ENCODE measurements around the gene ZFP1. TPM values are rescaled to one million over a fixed set of nuclear protein-coding genes. Genes with fewer than 3 reads are reported as not detected.

The ZFP1 gene
- total RNA-seq, 4 donors from 2014 or later, result 4.8 to 8.7 (median 6.5) TPM

DNA sequence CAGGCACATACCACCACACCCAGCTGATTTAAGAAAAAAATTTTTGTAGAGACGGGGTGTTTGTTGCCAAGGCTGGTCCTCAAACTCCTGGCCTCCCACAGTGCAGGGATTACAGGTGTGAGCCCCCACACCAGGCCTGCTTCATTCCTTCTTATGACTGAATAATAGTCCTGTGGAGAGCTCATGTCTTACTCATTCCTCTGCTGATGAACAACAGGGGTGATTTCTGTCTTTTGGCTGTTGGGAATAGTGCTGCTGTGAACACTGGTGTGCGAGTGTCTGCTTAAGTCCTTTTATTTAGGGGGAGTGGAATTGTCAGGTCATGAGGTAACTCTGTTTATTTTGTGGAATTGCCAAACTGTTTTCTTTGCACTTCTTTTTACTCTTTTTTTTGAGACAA is 67.8 kb downstream of the ZFP1 start:
- no peak for DNase-seq (ENCODE audit: low spot score in 2 of 2)
- no peak overlapping the region for H3K4me3 ChIP-seq (ENCODE audit: low read depth, poor library complexity, severe bottlenecking)
- WGBS, 2 donors, result 84 to 92% methylated on average over 2 of the region's 2 CpGs
- TF ChIP-seq POLR2A (IDR thresholded peaks at IDR 0.05), result no peak
- TF ChIP-seq, protein P1, sequence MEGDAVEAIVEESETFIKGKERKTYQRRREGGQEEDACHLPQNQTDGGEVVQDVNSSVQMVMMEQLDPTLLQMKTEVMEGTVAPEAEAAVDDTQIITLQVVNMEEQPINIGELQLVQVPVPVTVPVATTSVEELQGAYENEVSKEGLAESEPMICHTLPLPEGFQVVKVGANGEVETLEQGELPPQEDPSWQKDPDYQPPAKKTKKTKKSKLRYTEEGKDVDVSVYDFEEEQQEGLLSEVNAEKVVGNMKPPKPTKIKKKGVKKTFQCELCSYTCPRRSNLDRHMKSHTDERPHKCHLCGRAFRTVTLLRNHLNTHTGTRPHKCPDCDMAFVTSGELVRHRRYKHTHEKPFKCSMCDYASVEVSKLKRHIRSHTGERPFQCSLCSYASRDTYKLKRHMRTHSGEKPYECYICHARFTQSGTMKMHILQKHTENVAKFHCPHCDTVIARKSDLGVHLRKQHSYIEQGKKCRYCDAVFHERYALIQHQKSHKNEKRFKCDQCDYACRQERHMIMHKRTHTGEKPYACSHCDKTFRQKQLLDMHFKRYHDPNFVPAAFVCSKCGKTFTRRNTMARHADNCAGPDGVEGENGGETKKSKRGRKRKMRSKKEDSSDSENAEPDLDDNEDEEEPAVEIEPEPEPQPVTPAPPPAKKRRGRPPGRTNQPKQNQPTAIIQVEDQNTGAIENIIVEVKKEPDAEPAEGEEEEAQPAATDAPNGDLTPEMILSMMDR (IDR thresholded peaks at IDR 0.05), result no peak
- intact Hi-C loops (cut with DNase I; ENCODE audit: low total_unique reads), result no loop called here

DNA sequence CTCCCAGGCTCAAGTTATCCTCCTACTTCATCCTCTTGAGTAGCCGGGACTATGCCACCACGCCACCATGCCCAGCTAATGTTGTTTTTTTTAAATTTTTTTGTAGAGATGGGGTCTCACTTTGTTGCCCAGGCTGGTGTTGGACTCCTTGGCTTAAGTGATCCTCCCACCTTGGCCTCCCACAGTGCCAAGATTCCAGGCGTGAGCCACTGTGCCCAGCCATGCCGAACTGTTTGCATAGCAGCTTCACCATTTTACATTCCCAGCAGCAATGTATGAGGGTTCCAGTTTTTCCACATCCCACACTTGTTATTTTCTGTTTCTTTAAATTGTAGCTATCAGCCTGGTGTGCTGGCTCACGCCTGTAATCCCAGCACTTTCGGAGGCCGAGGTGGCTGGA is 68.3 kb downstream of the ZFP1 start:
- no peak for DNase-seq (ENCODE audit: low spot score in 2 of 2)
- TF ChIP-seq, protein P1 (IDR thresholded peaks at IDR 0.05), result no peak
- no peak for TF ChIP-seq POLR2A (IDR thresholded peaks at IDR 0.05)
- intact Hi-C loops (cut with DNase I; ENCODE audit: low total_unique reads), result no loop called here
- 80 to 87% methylated on average over 7 of the region's 7 CpGs for WGBS, 2 donors
- H3K4me3 ChIP-seq (ENCODE audit: low read depth, poor library complexity, severe bottlenecking), result no peak overlapping the region

DNA sequence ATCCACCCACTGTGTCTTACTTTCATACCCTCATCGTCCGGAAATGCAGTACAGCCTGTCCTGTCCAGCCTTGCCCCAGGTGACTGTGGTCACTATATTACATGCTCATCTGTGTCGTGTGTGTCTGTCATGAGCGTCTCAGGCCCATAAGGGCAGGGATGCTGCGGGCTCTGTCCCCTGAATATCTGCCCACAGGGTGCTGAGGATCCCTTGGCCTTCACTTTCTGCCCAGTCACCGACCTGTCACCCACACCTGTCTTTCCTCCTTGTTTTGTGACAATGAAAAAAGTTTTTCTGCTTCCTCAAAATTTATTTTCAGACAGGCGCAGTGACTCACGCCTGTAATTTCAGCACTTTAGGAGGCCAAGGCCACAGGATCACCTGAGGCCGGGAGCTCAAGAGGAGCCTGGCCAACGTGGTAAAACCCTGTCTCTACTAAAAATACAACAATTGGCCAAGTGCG is 69.1 kb downstream of the ZFP1 start:
- WGBS, 2 donors, result 89 to 92% methylated on average over 11 of the region's 11 CpGs
- intact Hi-C loops (cut with DNase I; ENCODE audit: low total_unique reads), result no loop called here
- H3K4me3 ChIP-seq (ENCODE audit: low read depth, poor library complexity, severe bottlenecking), result no peak overlapping the region
- no peak for DNase-seq (ENCODE audit: low spot score in 2 of 2)
- no peak for TF ChIP-seq POLR2A (IDR thresholded peaks at IDR 0.05)
- TF ChIP-seq, protein P1 (IDR thresholded peaks at IDR 0.05), result no peak

DNA sequence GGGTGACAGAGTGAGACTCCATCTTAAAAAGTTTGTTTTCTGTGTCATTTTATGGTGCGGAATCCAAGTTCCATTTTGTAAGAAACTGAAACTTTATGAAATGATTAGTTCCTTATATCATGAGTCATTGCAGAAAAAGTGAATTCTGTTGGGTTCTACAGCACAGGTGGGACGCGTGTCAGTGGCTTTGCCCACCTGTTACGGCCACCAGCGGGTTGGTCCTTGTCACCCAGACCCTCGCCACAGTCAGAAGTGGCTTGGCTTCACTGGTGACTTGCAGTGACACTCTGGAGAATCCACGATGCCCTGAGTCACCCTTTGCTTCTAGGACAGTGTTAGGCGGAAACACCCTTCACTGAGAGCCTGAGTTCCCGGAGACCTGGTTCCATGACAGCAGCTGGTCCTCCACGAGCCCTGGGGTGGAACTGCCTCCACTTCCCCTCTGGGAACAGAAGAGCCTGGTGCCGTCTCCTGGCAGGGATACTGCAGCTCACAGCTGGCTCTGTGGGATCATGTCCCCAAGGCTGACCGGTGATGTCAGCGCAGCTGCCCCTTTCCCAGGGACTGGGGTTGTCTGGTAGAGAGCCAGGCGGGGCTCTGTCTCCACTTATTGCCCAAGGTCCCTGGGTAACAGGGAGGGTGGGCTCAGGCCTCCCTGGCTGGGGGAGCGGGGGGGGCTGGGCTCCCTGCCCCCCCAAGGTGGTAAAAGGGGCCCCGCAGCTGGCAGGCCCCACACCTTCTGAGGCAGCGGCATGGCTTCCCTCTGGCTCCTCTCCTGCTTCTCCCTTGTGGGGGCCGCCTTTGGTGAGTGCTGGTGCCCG is 70.1 kb downstream of the ZFP1 start, which contains the start of gene CTRB1:
CTRB1 (plus strand) TSS at position 733 of the 821 bp plus-strand sequence; CDS start at position 753, 20 bp downstream.
- no peak for DNase-seq (ENCODE audit: low spot score in 2 of 2)
- intact Hi-C loops (cut with DNase I; ENCODE audit: low total_unique reads), result no loop called here
- TF ChIP-seq, protein P1 (IDR thresholded peaks at IDR 0.05), result no peak
- TF ChIP-seq POLR2A (IDR thresholded peaks at IDR 0.05), result no peak
- 74 to 77% methylated on average over 16 to 17 of the region's 19 CpGs for WGBS, 2 donors
- no peak within 1 kb of the TSS for H3K4me3 ChIP-seq (ENCODE audit: low read depth, poor library complexity, severe bottlenecking)

DNA sequence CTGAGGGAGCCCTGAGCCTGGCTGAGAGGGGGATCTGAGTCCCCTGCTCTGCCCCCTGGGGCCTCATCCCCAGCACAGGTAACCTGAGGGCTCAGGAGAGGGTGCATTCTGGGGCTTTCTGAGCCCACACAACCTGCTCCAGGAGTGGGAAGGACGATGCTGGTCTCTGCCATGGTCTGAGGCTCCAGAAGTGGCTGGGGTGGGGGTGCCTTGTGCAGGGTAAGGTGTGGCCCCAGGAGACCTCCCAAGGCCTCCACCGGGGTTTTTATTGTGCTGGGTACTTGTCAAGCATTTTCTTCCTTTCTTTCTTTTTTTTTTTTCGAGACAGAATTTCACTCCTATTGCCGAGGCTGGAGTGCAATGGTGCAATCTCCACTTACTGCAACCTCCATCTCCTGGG is 70.8 kb downstream of the ZFP1 start:
- 64 to 72% methylated on average over 4 of the region's 4 CpGs for WGBS, 2 donors
- intact Hi-C loops (cut with DNase I; ENCODE audit: low total_unique reads), result no loop called here
- H3K4me3 ChIP-seq (ENCODE audit: low read depth, poor library complexity, severe bottlenecking), result no peak overlapping the region
- no peak for DNase-seq (ENCODE audit: low spot score in 2 of 2)
- TF ChIP-seq, protein P1 (IDR thresholded peaks at IDR 0.05), result no peak
- no peak for TF ChIP-seq POLR2A (IDR thresholded peaks at IDR 0.05)

All from lower leg skin (tissue), 4 donors.